Endothelial cell of umbilical vein (primary cell): ENCODE results near the gene PCLO. TPM values are rescaled to one million over a fixed set of nuclear protein-coding genes. Genes with fewer than 3 reads are reported as not detected.

ENCODE experiments used
- BruUV-seq: library from RNA; stranded (reverse); fragments of 400-500 nt; replicated peaks from 2 replicates; lab custom pipeline; 2021; lab: Mats Ljungman, UMichigan
- CTCF ChIA-PET: fragments of 300-600, 350-600 bp; sonication (Branson Sonifier 250); formaldehyde crosslinking; loops from one replicate; lab custom pipeline; 2021; ENCODE audit warnings: antibody characterized with exemption, inconsistent platforms; lab: Charles Lee
- POLR2A ChIA-PET: fragments of 300-600, 350-600 bp; sonication (Branson Sonifier 250); formaldehyde crosslinking; loops from one replicate; lab custom pipeline; 2021; ENCODE audit warnings: antibody characterized with exemption, inconsistent platforms; lab: Charles Lee
- DNase-seq: peaks from one replicate; pipeline ENCODE4 v3.0.0-alpha.2; 2011; ENCODE audit warnings: low read depth, low spot score
- FAIRE-seq: peaks from 2 replicates; lab custom pipeline; 2011; peaks lifted over from hg19 to GRCh38; lab: Jason Lieb, UNC
- H2AFZ ChIP-seq: 2 replicates; pipeline ENCODE4 v1.6.0; 2012; ENCODE audit warnings: low read depth, low read length, control low read depth, inconsistent platforms
- H3K27ac ChIP-seq: 2 replicates; pipeline ENCODE4 v1.5.1; 2011; ENCODE audit warnings: low read depth, mild to moderate bottlenecking, control low read depth, low read length, moderate library complexity; ENCODE audit not compliant: insufficient read depth
- H3K27me3 ChIP-seq, 2 experiments: 2 replicates each; pipeline versions ENCODE4 v1.6.0 to v1.6.1; 2011; ENCODE audit warnings: low read length in 2 of 2, mixed read lengths in 1 of 2; ENCODE audit not compliant: control insufficient read depth in 2 of 2, insufficient read depth in 2 of 2
- H3K36me3 ChIP-seq, 2 experiments: 2 replicates in 1 of 2; 3 replicates in 1 of 2; pipeline ENCODE4 v1.5.1; 2011; ENCODE audit warnings: low read length in 2 of 2, mild to moderate bottlenecking in 1 of 2, moderate library complexity in 1 of 2; ENCODE audit not compliant: control insufficient read depth in 2 of 2, insufficient read depth in 2 of 2; ENCODE audit errors: extremely low read depth in 1 of 2
- H3K4me1 ChIP-seq: 3 replicates; pipeline ENCODE4 v1.5.1; 2011; ENCODE audit warnings: mild to moderate bottlenecking, low read length; ENCODE audit not compliant: control insufficient read depth, insufficient read depth; ENCODE audit errors: extremely low read depth
- H3K4me2 ChIP-seq: 2 replicates; pipeline ENCODE4 v1.6.1; 2011; ENCODE audit warnings: low read length, control low read depth, mixed read lengths; ENCODE audit not compliant: insufficient read depth
- H3K4me3 ChIP-seq, 3 experiments: fragments of 200-600 bp in 1 of 3; sonication (generic), shearing (Covaris generic) in 1 of 3; replicated peaks in 1 of 3; 2 replicates each; pipeline ENCODE4 v1.5.1; 2011 to 2016; ENCODE audit warnings: control low read depth in 3 of 3, low read length in 3 of 3, mild to moderate bottlenecking in 2 of 3, inconsistent platforms in 1 of 3, low read depth in 1 of 3, moderate library complexity in 1 of 3; ENCODE audit not compliant: insufficient read depth in 1 of 3
- H3K79me2 ChIP-seq: 2 replicates; pipeline ENCODE4 v1.6.0; 2012; ENCODE audit warnings: low read length, inconsistent platforms; ENCODE audit not compliant: control insufficient read depth, insufficient read depth
- H3K9ac ChIP-seq: replicated peaks from 2 replicates; pipeline ENCODE3; 2011; ENCODE audit warnings: low read length, control low read depth; ENCODE audit not compliant: insufficient read depth; ENCODE audit errors: extremely low read depth
- H3K9me1 ChIP-seq: replicated peaks from 3 replicates; pipeline ENCODE4 v1.6.0; 2011; ENCODE audit warnings: mild to moderate bottlenecking, low read length; ENCODE audit not compliant: control insufficient read depth, insufficient read depth; ENCODE audit errors: extremely low read depth
- H3K9me3 ChIP-seq: replicated peaks from 2 replicates; pipeline ENCODE4 v1.5.1; 2012; ENCODE audit warnings: low read length, inconsistent platforms; ENCODE audit not compliant: control insufficient read depth, insufficient read depth
- H4K20me1 ChIP-seq: replicated peaks from 2 replicates; pipeline ENCODE3; 2011; ENCODE audit warnings: mild to moderate bottlenecking, low read length; ENCODE audit not compliant: control insufficient read depth, insufficient read depth; ENCODE audit errors: extremely low read depth
- EZH2 ChIP-seq: IDR thresholded peaks from 2 replicates; pipeline ENCODE4 v1.6.1; 2012; ENCODE audit warnings: borderline replicate concordance, low read depth, mild to moderate bottlenecking, moderate library complexity, low read length, inconsistent platforms; ENCODE audit not compliant: severe bottlenecking
- FOS ChIP-seq: IDR thresholded peaks from 2 replicates; pipeline ENCODE4 v1.6.1; 2011; ENCODE audit warnings: mild to moderate bottlenecking, low read length, moderate library complexity, borderline replicate concordance; ENCODE audit not compliant: insufficient read depth
- GATA2 ChIP-seq: IDR thresholded peaks from 2 replicates; pipeline ENCODE4 v1.7.0; 2011; ENCODE audit warnings: low read depth, mild to moderate bottlenecking, moderate library complexity, mixed read lengths, low read length; ENCODE audit not compliant: insufficient read length, insufficient read depth
- JUN ChIP-seq: IDR thresholded peaks from 2 replicates; pipeline ENCODE4 v1.6.1; 2011; ENCODE audit warnings: borderline replicate concordance, low read depth; ENCODE audit not compliant: insufficient read length, insufficient read depth
- MYC ChIP-seq: IDR thresholded peaks from one replicate; pipeline ENCODE4 v1.6.1; 2011; ENCODE audit warnings: mild to moderate bottlenecking, low read depth, low read length
- POLR2A ChIP-seq: IDR thresholded peaks from 2 replicates; pipeline ENCODE4 v1.6.1; 2012; ENCODE audit warnings: low read depth, mild to moderate bottlenecking, control low read depth, low read length
- POLR2AphosphoS5 ChIP-seq: IDR thresholded peaks from 2 replicates; pipeline ENCODE4 v1.6.1; 2012; ENCODE audit warnings: low read depth, mild to moderate bottlenecking, control low read depth, low read length, moderate library complexity; ENCODE audit not compliant: insufficient read depth
- dilution Hi-C: fragments of 300-500 bp; cut with MboI; formaldehyde crosslinking; loops from one replicate; pipeline ENCODE4 v1.15.0; 2019; ENCODE audit warnings: low sequenced_read_pairs; ENCODE audit not compliant: extremely low pct_ligation_motif_present
- intact Hi-C: fragments of 100-400 bp; cut with micrococcal nuclease; formaldehyde crosslinking; loops from one replicate; pipeline ENCODE4 v1.10.0; 2022
- polyA plus RNA-seq, 4 experiments: library from polyadenylated mRNA; depleted of rRNA in 3 of 4; stranded (reverse) in 3 of 4; unstranded in 1 of 4; fragments of >200 nt; gene quantifications; 2 replicates each; pipeline versions ENCODE4 v1.2.1 to v1.2.3, GENCODE V29; 2011 to 2012; ENCODE audit warnings: missing spikeins in 1 of 4
- total RNA-seq: library from RNA; stranded (reverse); gene quantifications from 2 replicates; pipeline ENCODE4 v1.2.3, GENCODE V29; 2021
- TF ChIP-seq, protein P1 (sequence below): IDR thresholded peaks from 2 replicates; pipeline ENCODE4 v1.6.1; 2011; ENCODE audit not compliant: insufficient read depth, insufficient read length
- TF ChIP-seq, protein P2 (sequence below), 2 donors: IDR thresholded peaks; 1 replicate in 1 of 2; 2 replicates in 1 of 2; pipeline ENCODE4 v1.5.1; 2011; ENCODE audit warnings: low read length in 2 of 2, mild to moderate bottlenecking in 2 of 2, moderate library complexity in 2 of 2, control low read depth in 1 of 2, inconsistent platforms in 1 of 2, low read depth in 1 of 2; ENCODE audit not compliant: insufficient read depth in 1 of 2; ENCODE audit errors: extremely low read depth in 1 of 2

Gene PCLO
- total and polyA plus RNA-seq, 2 donors (not counting 3 experiments of a cell fraction or from before 2014, with no cell fraction given), result 0.04 to 0.75 TPM

DNA sequence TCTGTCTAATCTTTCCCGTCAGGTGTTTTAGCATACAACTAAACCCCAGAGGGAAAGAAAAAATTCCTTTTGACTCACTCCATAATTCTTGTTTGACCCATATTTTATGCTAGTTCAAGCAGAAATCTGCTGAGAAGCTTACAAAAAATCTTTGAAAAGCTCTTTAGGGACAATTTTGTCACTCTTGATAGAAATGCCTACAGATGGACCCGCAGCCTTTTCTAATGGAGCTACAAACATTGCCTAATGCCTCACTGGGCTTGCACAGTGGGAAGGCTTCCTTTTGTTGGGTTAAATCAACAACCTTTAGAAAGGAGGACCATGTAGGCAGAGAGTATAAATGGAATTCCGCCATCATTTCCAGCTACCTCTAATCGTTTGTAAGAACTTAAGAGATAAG lies 344.5 kb downstream of the PCLO start:
- no peaks in the 10 kb centered on the region for H3K9me1 ChIP-seq
- no peak overlapping the region for H3K4me2 ChIP-seq
- DNase-seq (no peak), FAIRE-seq (no peak)
- H3K27ac ChIP-seq, result no peak overlapping the region
- no peaks in the 10 kb centered on the region for H3K79me2 ChIP-seq
- ChIA-PET CTCF (interaction anchor here (1.4 kb wide), 1 partner anchor 9 kb away, joined by 5 read pairs; no protein-coding TSS in a partner anchor), POLR2A (no interaction called here)
- no peaks in the 10 kb centered on the region for H4K20me1 ChIP-seq
- intact Hi-C loops, result no loop called here
- dilution Hi-C loops, result no loop called here
- BruUV-seq, result no TSS peak
- H2AFZ ChIP-seq, result no peak overlapping the region
- no peaks in the 10 kb centered on the region for H3K27me3 ChIP-seq
- TF ChIP-seq FOS (no peak), EZH2 (no peak), GATA2 (no peak), JUN (no peak), MYC (no peak), POLR2AphosphoS5 (no peak), POLR2A (no peak)
- TF ChIP-seq, protein P1, sequence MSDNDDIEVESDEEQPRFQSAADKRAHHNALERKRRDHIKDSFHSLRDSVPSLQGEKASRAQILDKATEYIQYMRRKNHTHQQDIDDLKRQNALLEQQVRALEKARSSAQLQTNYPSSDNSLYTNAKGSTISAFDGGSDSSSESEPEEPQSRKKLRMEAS, result no peak
- TF ChIP-seq, protein P2, sequence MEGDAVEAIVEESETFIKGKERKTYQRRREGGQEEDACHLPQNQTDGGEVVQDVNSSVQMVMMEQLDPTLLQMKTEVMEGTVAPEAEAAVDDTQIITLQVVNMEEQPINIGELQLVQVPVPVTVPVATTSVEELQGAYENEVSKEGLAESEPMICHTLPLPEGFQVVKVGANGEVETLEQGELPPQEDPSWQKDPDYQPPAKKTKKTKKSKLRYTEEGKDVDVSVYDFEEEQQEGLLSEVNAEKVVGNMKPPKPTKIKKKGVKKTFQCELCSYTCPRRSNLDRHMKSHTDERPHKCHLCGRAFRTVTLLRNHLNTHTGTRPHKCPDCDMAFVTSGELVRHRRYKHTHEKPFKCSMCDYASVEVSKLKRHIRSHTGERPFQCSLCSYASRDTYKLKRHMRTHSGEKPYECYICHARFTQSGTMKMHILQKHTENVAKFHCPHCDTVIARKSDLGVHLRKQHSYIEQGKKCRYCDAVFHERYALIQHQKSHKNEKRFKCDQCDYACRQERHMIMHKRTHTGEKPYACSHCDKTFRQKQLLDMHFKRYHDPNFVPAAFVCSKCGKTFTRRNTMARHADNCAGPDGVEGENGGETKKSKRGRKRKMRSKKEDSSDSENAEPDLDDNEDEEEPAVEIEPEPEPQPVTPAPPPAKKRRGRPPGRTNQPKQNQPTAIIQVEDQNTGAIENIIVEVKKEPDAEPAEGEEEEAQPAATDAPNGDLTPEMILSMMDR (IDR thresholded peaks at IDR 0.05; ENCODE audit: extremely low read depth in 1 of 2, insufficient read depth in 1 of 2, low read depth in 1 of 2, low read length in 2 of 2), result no peak
- H3K36me3 ChIP-seq, result no peaks in the 10 kb centered on the region
- peaks cover 6% of the 10 kb centered on the region for H3K4me1 ChIP-seq
- no peak overlapping the region for H3K9ac ChIP-seq
- H3K4me3 ChIP-seq, result no peak overlapping the region
- H3K9me3 ChIP-seq, result no peaks in the 10 kb centered on the region
